GM10248 (cell line): Measurements from ENCODE around the gene DSCAM.

Experiments
- CTCF ChIA-PET: fragments of 300-600 bp; sonication (Branson Sonifier 250); formaldehyde crosslinking; extraction: SDS; loops from one replicate; lab custom pipeline; 2021; ENCODE audit warnings: antibody characterized with exemption; lab: Yijun Ruan, JAX
- POLR2A ChIA-PET: fragments of 350-650 bp; sonication (Branson Sonifier 250); formaldehyde crosslinking; extraction: SDS; loops from one replicate; lab custom pipeline; 2020; ENCODE audit warnings: antibody characterized with exemption; lab: Yijun Ruan, JAX
- DNase-seq: peaks from one replicate; pipeline ENCODE4 v3.0.0; 2012; ENCODE audit errors: extremely low spot score
- CTCF ChIP-seq: IDR thresholded peaks from 2 replicates; pipeline ENCODE4 v1.5.1; 2012; ENCODE audit warnings: mild to moderate bottlenecking, low read depth; ENCODE audit errors: extremely low read depth, missing control alignments, control extremely low read depth

Gene DSCAM

GRCh38 chr21:40386981-40387747 is 459.8 kb downstream of the DSCAM start:
- TF ChIP-seq CTCF = no peak
- ChIA-PET CTCF (no interaction called here), POLR2A (no interaction called here)
- no peak for DNase-seq

- ChIA-PET POLR2A (no interaction called here), CTCF (interaction anchor here (1.4 kb wide), 1 partner anchor 11 kb away, joined by 4 read pairs; no protein-coding TSS in a partner anchor)
- TF ChIP-seq CTCF = peak; percentile 9
- no peak for DNase-seq
Measured at GRCh38 chr21:40386294-40386911, 460.6 kb downstream of the DSCAM start.

GRCh38 chr21:40385883-40386282 is 461.1 kb downstream of the DSCAM start:
- TF ChIP-seq CTCF = no peak
- POLR2A ChIA-PET = no interaction called here
- CTCF ChIA-PET = interaction anchor here (1.4 kb wide), 1 partner anchor 10 kb away, joined by 4 read pairs; no protein-coding TSS in a partner anchor
- no peak for DNase-seq

DNA sequence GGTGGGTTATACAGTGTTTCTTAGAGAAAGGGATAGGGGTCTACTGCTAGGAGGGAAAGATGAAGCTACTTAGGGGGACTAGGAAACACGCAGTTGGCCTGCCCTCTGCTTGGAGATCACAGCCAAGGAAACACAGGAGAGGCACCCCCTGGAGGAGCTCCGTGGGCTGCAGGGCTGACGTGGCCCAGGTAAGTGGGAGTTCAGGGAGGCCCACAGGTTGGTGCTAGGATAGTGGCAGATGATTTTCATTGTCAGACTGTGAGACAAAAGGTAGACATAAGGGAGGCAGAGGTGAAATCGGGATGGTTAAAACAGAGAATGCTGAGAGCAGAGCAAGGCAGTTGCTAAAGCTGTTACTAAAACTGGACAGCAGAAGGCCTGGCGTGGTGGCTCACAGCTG is 463.0 kb downstream of the DSCAM start:
- no peak for TF ChIP-seq CTCF
- ChIA-PET CTCF (no interaction called here), POLR2A (no interaction called here)
- DNase-seq = no peak

GRCh38 chr21:40381111-40381510 is 465.8 kb downstream of the DSCAM start:
- TF ChIP-seq CTCF = no peak
- no peak for DNase-seq
- ChIA-PET CTCF (no interaction called here), POLR2A (no interaction called here)

- POLR2A ChIA-PET = no interaction called here
- CTCF ChIA-PET = no interaction called here
Measured at GRCh38 chr21:40379881-40380810, 466.8 kb downstream of the DSCAM start.

More at GRCh38 chr21:40379881-40380810, 466.8 kb downstream of the DSCAM start:
- TF ChIP-seq CTCF = no peak
- no peak for DNase-seq
